Natural killer cell (primary cell): Measurements from ENCODE around the gene VPREB1. TPM values are rescaled to one million over a fixed set of nuclear protein-coding genes. Genes with fewer than 3 reads are reported as not detected.
"Not testable (repeated sequence)": the region's sequence is repeated elsewhere in the genome, so short reads cannot be mapped to it uniquely, and the experiment has no call there.

Source experiments
- ATAC-seq, 3 donors: fragments of 150-1000 bp in 2 of 3; fragments of 200-7000 bp in 1 of 3; cut with Tn5 transposase; 1 replicate in 1 of 3; 2 replicates in 2 of 3; pipeline ENCODE4 v1.10.0; 2021; ENCODE audit warnings: mild to moderate bottlenecking in 2 of 3, moderate library complexity in 2 of 3
- DNase-seq, 2 donors: peaks; one replicate each; pipeline versions ENCODE4 v3.0.0 to v3.0.0-alpha.2; 2013 to 2021; ENCODE audit warnings: mixed read lengths in 1 of 2
- H3K27ac ChIP-seq: one replicate; pipeline ENCODE4 v1.5.1; 2013; ENCODE audit warnings: mild to moderate bottlenecking, low read length
- H3K27me3 ChIP-seq: one replicate; pipeline ENCODE4 v1.6.1; 2013; ENCODE audit warnings: low read length; ENCODE audit not compliant: control insufficient read depth, insufficient read depth
- H3K36me3 ChIP-seq: one replicate; pipeline ENCODE4 v1.6.1; 2013; ENCODE audit warnings: low read length; ENCODE audit not compliant: control insufficient read depth, insufficient read depth
- H3K4me1 ChIP-seq: one replicate; pipeline ENCODE4 v1.6.1; 2013; ENCODE audit warnings: low read length; ENCODE audit not compliant: control insufficient read depth, insufficient read depth
- H3K4me3 ChIP-seq: one replicate; pipeline ENCODE4 v1.5.1; 2013; ENCODE audit warnings: low read length
- H3K9me3 ChIP-seq: one replicate; pipeline ENCODE4 v1.6.1; 2013; ENCODE audit warnings: low read length; ENCODE audit not compliant: control insufficient read depth, insufficient read depth
- H3K27ac Mint-ChIP-seq, 2 donors: one replicate each; pipeline ENCODE4 v1.8.0; 2022; ENCODE audit warnings: mild to moderate bottlenecking in 2 of 2, mixed read lengths in 2 of 2, moderate library complexity in 1 of 2
- H3K27me3 Mint-ChIP-seq, 2 donors: one replicate each; pipeline ENCODE4 v1.8.0; 2022; ENCODE audit warnings: low read depth in 2 of 2, mixed read lengths in 2 of 2
- H3K36me3 Mint-ChIP-seq: one replicate; pipeline ENCODE4 v1.8.0; 2022; ENCODE audit warnings: mixed read lengths
- H3K4me1 Mint-ChIP-seq, 2 donors: one replicate each; pipeline ENCODE4 v1.8.0; 2022; ENCODE audit warnings: mixed read lengths in 2 of 2
- H3K4me3 Mint-ChIP-seq: one replicate; pipeline ENCODE4 v1.8.0; 2022; ENCODE audit warnings: mild to moderate bottlenecking, moderate library complexity, mixed read lengths
- H3K9me3 Mint-ChIP-seq, 2 donors: one replicate each; pipeline ENCODE4 v1.8.0; 2022; ENCODE audit warnings: mixed read lengths in 2 of 2
- WGBS: methylation state at CpG from one replicate; pipeline ENCODE4 v1.1.7; 2013; ENCODE audit warnings: missing lambda C conversion rate; ENCODE audit not compliant: insufficient coverage; 5-methylcytosine and 5-hydroxymethylcytosine counted together
- intact Hi-C: fragments of 100-400 bp; cut with micrococcal nuclease; formaldehyde crosslinking; loops from one replicate; pipeline ENCODE4 v1.14.2; 2022
- total RNA-seq, 4 donors: library from RNA; stranded (reverse); fragments of 120-200 nt in 1 of 4; gene quantifications; one replicate each; pipeline versions ENCODE4 v1.2.3 to v1.2.4, GENCODE V29; 2013 to 2022

Gene VPREB1
- total RNA-seq, 3 donors from 2014 or later (not counting 1 experiment from before 2014, with no cell fraction given) = not detected

DNA sequence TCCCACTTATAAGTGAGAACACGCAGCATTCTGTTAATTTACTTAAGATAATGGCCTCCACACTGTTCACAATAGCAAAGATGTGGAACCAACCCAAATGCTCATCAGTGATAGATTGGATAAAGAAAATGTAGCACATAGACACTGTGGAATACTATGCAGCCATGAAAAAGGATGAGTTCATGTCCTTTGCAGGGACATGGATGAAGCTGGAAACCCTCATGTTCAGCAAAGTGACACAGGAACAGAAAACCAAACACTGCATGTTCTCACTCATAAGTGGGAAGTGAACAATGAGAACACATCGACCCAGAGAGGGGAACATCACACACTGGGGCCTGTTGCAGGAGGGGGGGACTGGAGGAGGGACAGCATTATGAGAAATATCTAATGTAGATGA lies 15.6 kb downstream of the VPREB1 start:
- not testable (repeated sequence) for H3K4me1 ChIP-seq
- WGBS = 86% methylated on average over 1 of the region's 2 CpGs

DNA sequence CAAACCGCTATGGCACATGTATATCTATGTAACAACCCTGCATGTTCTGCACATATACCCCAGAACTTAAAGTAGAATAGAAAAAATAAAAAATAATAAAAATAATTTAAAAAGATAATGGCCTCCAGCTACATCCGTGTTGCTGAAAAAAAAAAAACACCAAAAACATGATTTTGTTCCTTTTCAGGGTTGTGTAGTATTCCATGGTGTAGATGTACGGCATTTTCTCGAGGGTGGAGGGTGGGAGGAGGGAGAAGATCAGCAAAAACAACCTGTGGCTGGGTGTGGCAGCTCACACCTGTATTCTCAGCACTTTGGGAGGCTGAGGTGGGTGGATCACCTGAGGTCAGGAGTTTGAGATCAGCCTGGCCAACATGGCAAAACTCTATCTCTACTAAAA lies 16.0 kb downstream of the VPREB1 start:
- H3K27ac ChIP-seq, intact Hi-C loops, H3K36me3 Mint-ChIP-seq, DNase-seq, H3K4me3 Mint-ChIP-seq, H3K4me1 ChIP-seq, H3K36me3 ChIP-seq, H3K27ac Mint-ChIP-seq, H3K4me1 Mint-ChIP-seq, H3K9me3 ChIP-seq, H3K27me3 ChIP-seq, H3K4me3 ChIP-seq, H3K27me3 Mint-ChIP-seq, H3K9me3 Mint-ChIP-seq, ATAC-seq: not testable (repeated sequence)
- 100% methylated on average over 1 of the region's 4 CpGs for WGBS

More for the DNA sequence above, 15.6 kb downstream of the VPREB1 start:
- intact Hi-C loops, H3K4me3 Mint-ChIP-seq, H3K9me3 Mint-ChIP-seq, H3K27ac Mint-ChIP-seq, H3K27ac ChIP-seq, DNase-seq, H3K9me3 ChIP-seq, ATAC-seq, H3K27me3 Mint-ChIP-seq, H3K4me3 ChIP-seq, H3K4me1 Mint-ChIP-seq, H3K36me3 ChIP-seq, H3K36me3 Mint-ChIP-seq, H3K27me3 ChIP-seq: not testable (repeated sequence)

DNA sequence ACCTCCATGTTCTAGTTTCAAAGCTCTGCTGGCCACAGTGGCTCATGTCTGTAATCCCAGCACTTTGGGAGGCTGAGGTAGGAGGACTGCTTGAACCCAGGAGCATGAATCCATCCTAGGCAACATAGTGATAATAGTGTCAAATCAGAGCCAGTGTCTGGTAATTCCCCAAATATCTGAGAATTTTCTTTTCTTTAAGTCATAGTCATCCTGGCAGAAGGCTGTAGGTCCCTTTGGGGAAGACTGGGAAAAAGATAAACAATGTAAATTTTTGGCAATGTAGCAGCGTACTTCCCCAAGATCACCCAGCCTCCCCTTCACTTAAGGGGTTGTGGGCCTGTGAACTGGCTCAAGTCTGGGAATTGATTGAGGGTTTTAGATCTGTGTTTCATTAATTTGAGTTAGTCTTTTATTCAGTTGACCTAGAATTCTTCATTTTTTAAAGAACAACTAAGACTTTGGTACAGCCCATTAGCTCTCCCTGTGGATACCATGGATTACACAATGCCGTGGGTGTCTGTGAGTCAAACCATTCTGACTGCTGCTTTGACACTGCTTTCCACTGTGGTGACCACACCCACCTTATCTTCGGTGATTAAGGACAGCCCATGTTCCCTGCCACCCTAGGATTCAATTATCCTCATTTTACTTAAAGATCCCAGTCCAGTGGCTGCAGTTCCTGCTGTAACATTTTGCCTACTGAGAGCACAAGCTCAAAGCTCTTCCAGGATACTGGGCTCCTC lies 17.9 kb downstream of the VPREB1 start:
- H3K27ac ChIP-seq, H3K36me3 ChIP-seq, H3K4me3 Mint-ChIP-seq, H3K27ac Mint-ChIP-seq, H3K4me1 Mint-ChIP-seq, DNase-seq, H3K36me3 Mint-ChIP-seq, H3K9me3 ChIP-seq, H3K4me1 ChIP-seq, ATAC-seq, H3K27me3 ChIP-seq, H3K27me3 Mint-ChIP-seq, intact Hi-C loops, H3K4me3 ChIP-seq, H3K9me3 Mint-ChIP-seq: not testable (repeated sequence)
- WGBS = 77% methylated on average over 2 of the region's 3 CpGs

DNA sequence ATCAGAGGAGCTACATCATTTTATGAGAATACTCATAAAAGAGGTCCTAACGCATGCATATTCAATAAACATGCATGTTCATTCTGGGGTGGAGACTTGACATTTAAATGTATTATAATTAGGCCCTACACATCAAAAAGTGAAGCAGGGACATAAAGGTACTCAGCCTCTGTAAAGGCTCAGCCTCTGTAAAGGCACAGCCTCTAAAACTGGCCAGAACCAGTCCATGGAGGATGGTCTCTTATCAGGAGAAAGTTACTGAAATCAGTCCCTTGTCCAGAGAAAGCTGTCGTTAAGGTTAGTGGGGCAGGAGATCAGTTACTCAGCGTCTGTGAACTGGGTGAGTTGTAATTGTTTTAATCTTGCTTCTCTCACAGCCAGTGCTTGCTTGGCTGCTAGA lies 19.2 kb downstream of the VPREB1 start:
- H3K4me3 Mint-ChIP-seq, H3K4me1 ChIP-seq, H3K27ac Mint-ChIP-seq, H3K27ac ChIP-seq, H3K27me3 ChIP-seq, H3K4me1 Mint-ChIP-seq, H3K9me3 Mint-ChIP-seq, H3K9me3 ChIP-seq, H3K4me3 ChIP-seq, H3K27me3 Mint-ChIP-seq, ATAC-seq, intact Hi-C loops, H3K36me3 ChIP-seq, DNase-seq, H3K36me3 Mint-ChIP-seq: not testable (repeated sequence)
- WGBS = no CpG with 5 or more reads among the region's 3 CpGs

DNA sequence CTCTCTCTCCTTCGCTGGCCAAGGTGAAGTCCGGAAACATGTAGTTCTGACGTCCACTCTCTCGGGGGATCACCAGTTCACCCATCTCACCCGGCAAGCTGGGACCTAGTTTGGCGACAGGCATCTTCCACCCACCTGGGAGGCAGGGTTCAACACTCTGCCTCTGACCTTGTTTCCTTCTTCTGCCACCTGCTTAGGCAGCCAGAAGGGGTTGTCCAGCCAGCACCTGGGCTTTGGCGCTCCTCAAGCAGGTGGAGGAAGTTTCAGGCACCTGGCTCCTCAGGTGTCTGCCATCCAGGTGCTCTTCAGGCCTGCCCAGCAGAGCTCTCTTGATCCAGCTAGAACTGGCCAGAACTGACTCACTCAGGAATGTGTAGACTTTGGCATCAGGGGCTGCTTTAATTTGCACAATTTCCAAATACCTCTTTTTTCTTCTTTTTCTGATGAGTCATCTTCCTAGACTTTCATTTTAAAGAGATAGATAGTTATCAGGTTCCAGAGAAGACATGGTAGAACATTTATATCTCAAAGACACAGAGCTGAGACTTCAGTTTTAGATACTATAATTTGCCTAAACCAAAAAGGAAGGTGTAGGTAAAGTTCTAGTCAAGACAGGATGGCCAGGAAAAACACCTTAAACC lies 25.6 kb downstream of the VPREB1 start:
- H3K27me3 ChIP-seq, H3K36me3 ChIP-seq, H3K4me1 ChIP-seq, H3K36me3 Mint-ChIP-seq, ATAC-seq, H3K27ac Mint-ChIP-seq, H3K9me3 ChIP-seq, H3K27ac ChIP-seq, intact Hi-C loops, H3K4me3 ChIP-seq, H3K27me3 Mint-ChIP-seq, H3K4me3 Mint-ChIP-seq, DNase-seq, H3K9me3 Mint-ChIP-seq, H3K4me1 Mint-ChIP-seq: not testable (repeated sequence)
- 97% methylated on average over 6 of the region's 7 CpGs for WGBS

DNA sequence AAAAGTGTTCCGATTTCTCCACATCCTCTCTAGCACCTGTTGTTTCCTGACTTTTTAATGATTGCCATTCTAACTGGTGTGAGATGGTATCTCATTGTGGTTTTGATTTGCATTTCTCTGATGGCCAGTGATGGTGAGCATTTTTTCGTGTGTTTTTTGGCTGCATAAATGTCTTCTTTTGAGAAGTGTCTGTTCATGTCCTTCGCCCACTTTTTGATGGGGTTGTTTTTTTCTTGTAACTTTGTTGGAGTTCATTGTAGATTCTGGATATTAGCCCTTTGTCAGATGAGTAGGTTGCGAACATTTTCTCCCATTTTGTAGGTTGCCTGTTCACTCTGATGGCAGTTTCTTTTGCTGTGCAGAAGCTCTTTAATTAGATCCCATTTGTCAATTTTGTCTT lies 32.8 kb downstream of the VPREB1 start:
- not testable (repeated sequence) for H3K4me1 Mint-ChIP-seq, ATAC-seq
- WGBS = no CpG with 5 or more reads among the region's 4 CpGs

More for the DNA sequence above, 32.8 kb downstream of the VPREB1 start:
- intact Hi-C loops, H3K36me3 ChIP-seq, H3K27ac Mint-ChIP-seq, H3K4me3 ChIP-seq, H3K4me3 Mint-ChIP-seq, DNase-seq, H3K27ac ChIP-seq, H3K4me1 ChIP-seq, H3K9me3 ChIP-seq, H3K27me3 Mint-ChIP-seq, H3K9me3 Mint-ChIP-seq, H3K27me3 ChIP-seq, H3K36me3 Mint-ChIP-seq: not testable (repeated sequence)
